ENCODE measurements around the gene LRRC28.

Gene LRRC28

DNA sequence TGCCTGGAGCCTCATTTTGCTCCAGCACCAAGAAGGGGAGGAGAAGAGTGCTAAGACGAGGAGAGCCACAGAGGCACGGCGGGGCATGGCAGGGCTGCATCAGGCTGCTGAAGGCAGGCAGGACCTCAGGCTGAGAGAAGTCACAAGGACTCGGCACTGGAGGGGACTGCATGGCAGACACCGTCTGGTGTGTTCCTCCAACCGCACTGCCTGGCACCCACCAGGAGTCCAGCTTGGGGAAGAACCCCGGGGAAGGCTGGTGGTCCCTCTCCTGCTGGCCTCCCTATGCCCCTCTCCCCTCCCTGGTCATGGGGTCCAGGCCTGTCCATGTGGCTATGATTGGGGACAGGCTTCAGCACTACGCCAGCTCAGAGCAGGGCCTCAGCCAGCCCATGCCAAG lies 161.3 kb downstream of the LRRC28 start:
- DNase-seq: no peak
- Histone ChIP-seq H3K36me3 (no peaks in the 10 kb centered on the region), H3K4me3 (ENCODE audit: low read depth, low read length) (no peak overlapping the region), H3K4me1 (peaks cover 6% of the 10 kb centered on the region; the same call in 1 of the 2 replicates), H3K9me3 (no peaks in the 10 kb centered on the region), H3K27me3 (no peaks in the 10 kb centered on the region)
- TF ChIP-seq, protein P1, sequence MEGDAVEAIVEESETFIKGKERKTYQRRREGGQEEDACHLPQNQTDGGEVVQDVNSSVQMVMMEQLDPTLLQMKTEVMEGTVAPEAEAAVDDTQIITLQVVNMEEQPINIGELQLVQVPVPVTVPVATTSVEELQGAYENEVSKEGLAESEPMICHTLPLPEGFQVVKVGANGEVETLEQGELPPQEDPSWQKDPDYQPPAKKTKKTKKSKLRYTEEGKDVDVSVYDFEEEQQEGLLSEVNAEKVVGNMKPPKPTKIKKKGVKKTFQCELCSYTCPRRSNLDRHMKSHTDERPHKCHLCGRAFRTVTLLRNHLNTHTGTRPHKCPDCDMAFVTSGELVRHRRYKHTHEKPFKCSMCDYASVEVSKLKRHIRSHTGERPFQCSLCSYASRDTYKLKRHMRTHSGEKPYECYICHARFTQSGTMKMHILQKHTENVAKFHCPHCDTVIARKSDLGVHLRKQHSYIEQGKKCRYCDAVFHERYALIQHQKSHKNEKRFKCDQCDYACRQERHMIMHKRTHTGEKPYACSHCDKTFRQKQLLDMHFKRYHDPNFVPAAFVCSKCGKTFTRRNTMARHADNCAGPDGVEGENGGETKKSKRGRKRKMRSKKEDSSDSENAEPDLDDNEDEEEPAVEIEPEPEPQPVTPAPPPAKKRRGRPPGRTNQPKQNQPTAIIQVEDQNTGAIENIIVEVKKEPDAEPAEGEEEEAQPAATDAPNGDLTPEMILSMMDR (IDR thresholded peaks at IDR 0.05; ENCODE audit: low read depth, low read length): no peak

DNA sequence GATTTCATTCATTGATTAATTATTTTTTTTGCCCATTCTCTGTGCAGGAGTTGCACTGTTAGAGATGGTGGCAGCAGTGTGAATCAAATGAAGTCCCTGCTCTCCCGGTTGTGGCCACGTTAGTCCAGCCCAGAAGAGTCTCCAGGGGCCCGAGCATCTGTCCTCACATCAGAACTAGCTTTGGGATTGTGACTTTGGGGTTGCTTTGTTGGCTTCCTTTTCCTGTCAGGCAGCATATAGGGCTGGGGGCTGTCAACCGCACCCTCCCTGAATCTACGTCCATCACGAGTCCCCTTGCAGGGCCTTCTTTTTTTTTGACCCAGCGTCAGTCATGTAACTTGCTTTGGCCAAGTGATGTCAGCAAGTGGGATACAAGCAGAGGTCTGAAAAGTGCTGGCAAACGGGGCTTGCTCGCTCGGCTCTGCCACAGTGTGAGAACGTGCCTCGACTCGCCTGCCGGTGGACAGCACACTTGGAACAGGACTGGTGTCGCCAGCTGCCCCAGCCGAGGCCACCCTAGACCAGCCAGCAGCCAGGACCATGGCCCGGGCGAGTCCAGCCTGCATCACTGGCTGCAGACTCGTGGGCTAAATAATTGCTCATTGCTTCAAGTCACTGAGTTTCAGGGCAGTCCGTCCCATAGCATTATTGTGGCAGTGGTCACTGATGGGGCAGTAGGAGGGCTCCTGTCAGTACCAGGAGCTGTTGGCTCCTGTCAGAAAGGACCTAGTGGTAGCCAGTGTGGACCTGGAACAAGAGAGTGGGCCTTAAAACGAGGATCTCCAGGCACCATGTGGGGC lies 162.9 kb downstream of the LRRC28 start:
- H3K4me1 ChIP-seq: no peaks in the 10 kb centered on the region; the same call in 1 of the 2 replicates
- no peak overlapping the region for H3K4me3 ChIP-seq (ENCODE audit: low read depth, low read length)
- DNase-seq: no peak
- TF ChIP-seq, protein P1 (IDR thresholded peaks at IDR 0.05; ENCODE audit: low read depth, low read length): no peak
- no peaks in the 10 kb centered on the region for H3K9me3 ChIP-seq
- no peaks in the 10 kb centered on the region for H3K36me3 ChIP-seq
- H3K27me3 ChIP-seq: no peaks in the 10 kb centered on the region

DNA sequence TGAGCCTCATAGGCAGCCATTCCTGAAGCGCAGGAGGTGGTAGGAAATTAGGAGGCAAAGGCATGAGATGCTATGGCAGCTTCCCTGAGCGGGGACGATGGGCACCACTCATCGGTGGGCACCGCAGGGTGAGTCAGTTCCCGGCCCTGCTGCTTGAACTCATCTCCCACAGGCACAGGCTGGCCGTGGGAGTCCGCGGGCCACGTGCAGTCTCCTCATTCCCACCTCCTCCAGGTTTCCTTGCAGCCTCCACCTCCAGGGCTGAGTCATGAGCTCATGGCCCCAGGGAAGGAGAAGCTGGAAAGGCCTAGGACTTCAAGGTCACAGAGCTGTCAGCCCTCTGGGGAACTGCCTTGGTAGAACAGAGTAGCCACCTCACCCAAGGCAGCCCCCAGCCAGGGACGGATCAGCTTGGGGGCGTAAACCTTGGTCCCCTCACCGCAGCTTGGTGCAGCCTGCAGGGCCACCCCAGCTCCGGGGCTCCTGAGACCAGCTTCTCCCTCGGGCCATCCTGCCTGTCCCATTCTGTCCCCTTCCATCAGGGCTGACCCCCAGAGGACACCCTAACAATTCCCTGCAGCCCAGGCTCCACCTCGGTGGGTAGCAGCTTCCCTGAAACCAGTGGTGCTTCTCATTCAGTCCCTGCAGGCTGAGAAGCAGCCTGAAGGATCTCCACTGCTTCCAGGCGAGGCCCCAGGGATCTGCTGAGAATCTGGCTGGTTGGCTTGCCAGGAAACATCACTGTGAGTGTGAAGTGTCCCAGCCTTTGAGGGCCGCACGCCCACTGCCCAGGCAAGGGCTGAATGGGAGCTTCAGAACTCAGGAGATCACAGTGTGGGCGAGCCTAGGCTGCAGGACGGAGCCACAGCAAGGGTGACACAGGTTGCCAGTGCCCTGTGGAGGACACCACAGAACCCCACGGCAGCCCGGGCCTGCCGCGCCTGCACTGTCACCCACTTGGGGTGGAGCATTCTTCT lies 163.8 kb downstream of the LRRC28 start:
- Histone ChIP-seq H3K36me3 (no peaks in the 10 kb centered on the region), H3K4me3 (ENCODE audit: low read depth, low read length) (no peak overlapping the region), H3K27me3 (no peaks in the 10 kb centered on the region), H3K9me3 (no peaks in the 10 kb centered on the region), H3K4me1 (no peaks in the 10 kb centered on the region)
- TF ChIP-seq, protein P1 (IDR thresholded peaks at IDR 0.05; ENCODE audit: low read depth, low read length): no peak
- DNase-seq: no peak

DNA sequence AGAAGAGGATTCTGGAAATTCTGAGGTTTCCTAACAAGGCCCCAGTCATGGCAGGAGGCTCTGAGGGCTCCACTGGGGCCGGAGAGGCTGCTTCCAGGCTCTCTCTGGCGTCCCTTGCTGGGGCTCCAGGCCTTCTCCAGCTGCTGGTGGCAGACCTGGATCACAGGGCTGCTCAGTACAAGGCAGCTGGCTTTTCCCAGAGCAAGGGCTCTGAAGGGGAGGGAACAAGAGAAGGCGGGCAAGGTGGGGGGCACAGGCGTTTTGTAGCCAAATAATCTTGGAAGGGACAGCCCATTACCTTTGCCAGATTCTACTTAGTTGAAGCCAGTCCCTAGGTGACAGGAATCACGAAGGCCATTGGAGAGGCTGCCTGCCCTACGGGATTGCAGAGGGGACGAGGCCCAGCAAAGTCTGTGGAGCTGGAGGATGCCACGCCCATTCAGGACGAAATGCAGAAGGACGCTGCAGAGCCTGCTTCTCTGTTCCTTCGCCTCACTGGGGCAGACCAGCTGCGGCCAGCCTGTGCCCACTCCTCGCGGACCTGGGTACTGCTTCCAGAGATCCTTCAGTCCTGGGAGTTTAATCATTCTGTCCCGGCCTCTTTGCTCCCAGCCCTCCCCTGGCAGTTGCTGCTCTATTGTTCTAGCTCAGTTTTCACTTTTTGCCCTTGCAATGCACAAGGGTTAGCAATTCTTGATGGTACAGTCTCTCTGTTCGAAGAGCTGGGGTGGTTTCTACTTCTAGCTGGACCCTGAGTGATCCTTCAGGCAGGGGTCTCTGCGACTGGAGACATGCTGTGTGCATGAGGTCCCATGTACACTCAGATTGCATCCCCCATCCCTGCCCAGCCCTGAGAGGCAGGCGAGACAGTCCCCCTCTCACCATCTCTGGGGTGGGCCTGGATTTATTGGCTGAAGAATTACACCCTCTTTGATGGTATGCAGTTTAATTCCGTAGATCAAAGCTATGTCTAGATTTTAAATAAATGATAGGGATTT lies 165.2 kb downstream of the LRRC28 start:
- TF ChIP-seq, protein P1 (IDR thresholded peaks at IDR 0.05; ENCODE audit: low read depth, low read length): no peak
- no peaks in the 10 kb centered on the region for H3K27me3 ChIP-seq
- no peak for DNase-seq
- no peaks in the 10 kb centered on the region for H3K36me3 ChIP-seq
- no peaks in the 10 kb centered on the region for H3K9me3 ChIP-seq
- H3K4me3 ChIP-seq (ENCODE audit: low read depth, low read length): no peak overlapping the region
- no peaks in the 10 kb centered on the region for H3K4me1 ChIP-seq

DNA sequence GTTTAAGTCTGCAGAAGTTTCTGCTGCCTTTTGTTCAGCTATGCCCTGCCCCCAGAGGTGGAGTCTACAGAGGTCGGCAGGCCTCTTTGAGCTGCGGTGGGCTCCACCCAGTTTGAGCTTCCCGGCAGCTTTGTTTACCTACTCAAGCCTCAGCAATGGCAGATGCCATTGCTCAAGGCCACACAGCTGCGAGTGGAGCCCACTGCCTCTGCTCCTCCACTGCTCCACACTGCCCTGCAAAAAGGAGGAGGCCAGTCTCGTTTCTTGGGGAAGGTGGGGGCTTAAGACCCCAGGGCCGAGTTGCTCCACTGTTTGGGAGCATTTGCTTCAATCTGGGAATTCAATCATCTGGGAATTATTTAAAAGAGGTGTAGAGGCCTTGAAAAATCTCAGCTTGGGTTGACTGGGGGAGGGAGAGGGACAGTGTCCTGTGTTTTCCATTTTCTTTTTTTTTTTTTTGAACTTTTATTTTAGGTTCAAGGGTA lies 169.9 kb downstream of the LRRC28 start:
- TF ChIP-seq, protein P1 (IDR thresholded peaks at IDR 0.05; ENCODE audit: low read depth, low read length): no peak
- Histone ChIP-seq H3K4me1 (peaks cover 9% of the 10 kb centered on the region; the same call in 1 of the 2 replicates), H3K36me3 (no peaks in the 10 kb centered on the region), H3K4me3 (ENCODE audit: low read depth, low read length) (no peak overlapping the region), H3K27me3 (no peaks in the 10 kb centered on the region), H3K9me3 (no peaks in the 10 kb centered on the region)
- no peak for DNase-seq
